HepG2 (cell line): Measurements from ENCODE around the gene ZNF48. TPM values are rescaled to one million over a fixed set of nuclear protein-coding genes. Genes with fewer than 3 reads are reported as not detected.
A peak's percentile ranks its signal among the peaks of the same experiment; 100 is the strongest.

Experiments used
- ATAC-seq: fragments of 200-7000 bp; cut with Tn5 transposase; 3 replicates; pipeline ENCODE4 v1.9.1; 2020; ENCODE audit warnings: mild to moderate bottlenecking, moderate library complexity
- BruUV-seq: library from RNA; stranded (reverse); fragments of 400-500 nt; replicated peaks from 2 replicates; lab custom pipeline; 2021; lab: Mats Ljungman, UMichigan
- CTCF ChIA-PET: fragments of 300-600 bp; formaldehyde crosslinking; extraction: SDS; loops from one replicate; lab custom pipeline; 2021; ENCODE audit warnings: low total read pairs, inconsistent platforms, low intra/inter-chr PET ratio; lab: Yijun Ruan, JAX
- POLR2A ChIA-PET: fragments of 350-600 bp; sonication (Branson Sonifier 250); formaldehyde crosslinking; loops from one replicate; lab custom pipeline; 2020; ENCODE audit warnings: antibody characterized with exemption, inconsistent platforms; lab: Yijun Ruan, JAX
- DNase-seq: peaks from one replicate; pipeline ENCODE4 v3.0.0-alpha.2; 2015; ENCODE audit warnings: low spot score
- FAIRE-seq: peaks from 3 replicates; lab custom pipeline; 2011; peaks lifted over from hg19 to GRCh38; lab: Jason Lieb, UNC
- H2AFZ ChIP-seq: one replicate; pipeline ENCODE4 v1.6.1; 2011; ENCODE audit warnings: low read length, inconsistent platforms
- H3K27ac ChIP-seq: fragments of 300-600 bp; 3 replicates; pipeline ENCODE4 v1.8.0; 2011; ENCODE audit warnings: mixed run types, mild to moderate bottlenecking, mixed read lengths, low read length, inconsistent platforms; ENCODE audit not compliant: insufficient read depth; ENCODE audit errors: extremely low read length
- H3K27me3 ChIP-seq, 2 experiments: fragments of 200-600 bp in 1 of 2; 2 replicates in 1 of 2; 3 replicates in 1 of 2; pipeline versions ENCODE4 v1.6.0 to v1.8.0; 2011; ENCODE audit warnings: low read length in 2 of 2, mild to moderate bottlenecking in 2 of 2, moderate library complexity in 2 of 2, inconsistent platforms in 1 of 2; ENCODE audit not compliant: insufficient read depth in 2 of 2, control insufficient read depth in 1 of 2
- H3K36me3 ChIP-seq, 2 experiments: fragments of 200-600 bp in 1 of 2; replicated peaks in 1 of 2; 2 replicates in 1 of 2; 3 replicates in 1 of 2; pipeline versions ENCODE4 v1.5.1 to v1.8.0; 2011; ENCODE audit warnings: low read length in 2 of 2, inconsistent platforms in 1 of 2; ENCODE audit not compliant: insufficient read depth in 2 of 2, control insufficient read depth in 1 of 2
- H3K4me1 ChIP-seq: 2 replicates; pipeline ENCODE4 v1.5.1; 2012; ENCODE audit warnings: low read length, inconsistent platforms; ENCODE audit not compliant: insufficient read depth
- H3K4me2 ChIP-seq: 2 replicates; pipeline ENCODE4 v1.6.0; 2011; ENCODE audit warnings: low read depth, low read length, inconsistent platforms
- H3K4me3 ChIP-seq, 3 experiments: fragments of 200-600 bp in 1 of 3; sonication (generic), shearing (Covaris generic) in 1 of 3; replicated peaks in 1 of 3; 2 replicates each; pipeline ENCODE4 v1.5.1; 2011 to 2016; ENCODE audit warnings: low read length in 3 of 3, inconsistent platforms in 2 of 3, low read depth in 2 of 3, mild to moderate bottlenecking in 2 of 3, control low read depth in 1 of 3, mixed read lengths in 1 of 3; ENCODE audit not compliant: insufficient read depth in 1 of 3
- H3K79me2 ChIP-seq: one replicate; pipeline ENCODE4 v1.6.1; 2011; ENCODE audit warnings: low read length, inconsistent platforms; ENCODE audit not compliant: insufficient read depth
- H3K9ac ChIP-seq: 2 replicates; pipeline ENCODE4 v1.6.0; 2011; ENCODE audit warnings: mild to moderate bottlenecking, low read depth, low read length, inconsistent platforms; ENCODE audit not compliant: insufficient read depth
- H3K9me3 ChIP-seq: 2 replicates; pipeline ENCODE4 v1.5.1; 2012; ENCODE audit warnings: mild to moderate bottlenecking, low read length
- H4K20me1 ChIP-seq: 2 replicates; pipeline ENCODE4 v1.6.0; 2011; ENCODE audit warnings: inconsistent platforms, mild to moderate bottlenecking, low read length, moderate library complexity; ENCODE audit not compliant: insufficient read depth
- FOXA1 ChIP-seq, 2 experiments: fragments of 450-650 bp in 1 of 2; sonication (generic) in 1 of 2; formaldehyde crosslinking in 1 of 2; IDR thresholded peaks; 2 replicates each; pipeline versions ENCODE4 v1.4.0 to v1.6.1; 2016 to 2020; ENCODE audit warnings: missing genetic modification reagents in 1 of 2
- GLI4 ChIP-seq: sonication (generic); formaldehyde crosslinking; IDR thresholded peaks from 2 replicates; pipeline ENCODE4 v1.5.1; 2020; ENCODE audit warnings: missing genetic modification reagents, mild to moderate bottlenecking, moderate library complexity, borderline replicate concordance
- KDM2A ChIP-seq: sonication (generic); formaldehyde crosslinking; IDR thresholded peaks from 2 replicates; pipeline ENCODE4 v1.4.0; 2020; ENCODE audit warnings: low read depth, missing genetic modification reagents, borderline replicate concordance
- LCORL ChIP-seq, 2 experiments: fragments of 450-650 bp in 1 of 2; sonication (generic) in 1 of 2; formaldehyde crosslinking in 1 of 2; IDR thresholded peaks; 2 replicates each; pipeline versions ENCODE4 v1.5.0 to v1.6.1; 2017 to 2020; ENCODE audit warnings: antibody characterized with exemption in 1 of 2, missing genetic modification reagents in 1 of 2
- NCOA1 ChIP-seq: sonication (generic); formaldehyde crosslinking; IDR thresholded peaks from 2 replicates; pipeline ENCODE4 v1.9.0; 2021; ENCODE audit warnings: missing genetic modification reagents
- NR2F6 ChIP-seq, 2 experiments: IDR thresholded peaks; 2 replicates each; pipeline ENCODE4 v1.6.1; 2016; ENCODE audit warnings: antibody characterized with exemption in 1 of 2, mild to moderate bottlenecking in 1 of 2
- SAP130 ChIP-seq: IDR thresholded peaks from 2 replicates; pipeline ENCODE4 v1.6.1; 2016; ENCODE audit warnings: low read depth
- SOX13 ChIP-seq, 3 experiments: fragments of 450-650 bp in 1 of 3; sonication (generic) in 1 of 3; formaldehyde crosslinking in 1 of 3; IDR thresholded peaks in 2 of 3; conservative IDR thresholded peaks in 1 of 3; 2 replicates each; pipeline versions ENCODE4 v1.5.0 to v1.6.1; 2016 to 2020; ENCODE audit warnings: antibody characterized with exemption in 1 of 3, mild to moderate bottlenecking in 1 of 3, missing compliant biosample characterization in 1 of 3, missing genetic modification reagents in 1 of 3, moderate library complexity in 1 of 3
- ZC3H4 ChIP-seq: sonication (generic); formaldehyde crosslinking; IDR thresholded peaks from 2 replicates; pipeline ENCODE4 v1.4.0; 2020; ENCODE audit warnings: missing genetic modification reagents, borderline replicate concordance
- WGBS: methylation state at CpG from one replicate; pipeline ENCODE4 v1.1.6; 2017; ENCODE audit warnings: low lambda C conversion rate; 5-methylcytosine and 5-hydroxymethylcytosine counted together
- in situ Hi-C: cut with HindIII; loops from 2 replicates; pipeline ENCODE4 v1.10.0; 2017; ENCODE audit warnings: low pct_unique_long_range_greater_than_20kb; ENCODE audit not compliant: extremely low pct_ligation_motif_present
- intact Hi-C: fragments of 100-400 bp; cut with micrococcal nuclease; formaldehyde crosslinking; loops from one replicate; pipeline ENCODE4 v1.10.0; 2022; ENCODE audit not compliant: unreplicated experiment
- polyA plus RNA-seq, 8 experiments: library from polyadenylated mRNA; depleted of rRNA in 3 of 8; stranded (reverse) in 7 of 8; unstranded in 1 of 8; fragments of >200 nt; fragmentation: Illumina TruSeq in 4 of 8; extraction: Trizol in 4 of 8; gene quantifications; 2 replicates each; pipeline versions ENCODE4 v1.2.1 to v1.2.3, GENCODE V29; 2011 to 2016; ENCODE audit warnings: low read depth in 4 of 8, missing spikeins in 1 of 8, mixed read lengths in 1 of 8; ENCODE audit not compliant: insufficient read depth in 1 of 8
- total RNA-seq, 5 experiments: library from RNA; depleted of rRNA; stranded (reverse); fragments of >200 nt; fragmentation: Illumina TruSeq; extraction: Trizol; gene quantifications; 2 replicates each; pipeline ENCODE4 v1.2.3, GENCODE V29; 2016; ENCODE audit warnings: low read depth in 1 of 5
- TF ChIP-seq, protein P1 (sequence below): sonication (generic); formaldehyde crosslinking; IDR thresholded peaks from 2 replicates; pipeline ENCODE4 v1.4.0; 2020; ENCODE audit warnings: missing genetic modification reagents
- TF ChIP-seq, protein P2 (sequence below), 2 experiments: fragments of 450-650 bp in 1 of 2; sonication (generic) in 1 of 2; formaldehyde crosslinking in 1 of 2; IDR thresholded peaks; 2 replicates each; pipeline versions ENCODE4 v1.6.1 to v1.8.0; 2016 to 2022; ENCODE audit warnings: antibody characterized with exemption in 1 of 2, mild to moderate bottlenecking in 1 of 2, missing genetic modification reagents in 1 of 2

Gene ZNF48
- total and polyA plus RNA-seq, 2 of the 13 experiments (the other 11 are each of a cell fraction or from before 2014, with no cell fraction given) = 9.9 to 12.3 TPM

DNA sequence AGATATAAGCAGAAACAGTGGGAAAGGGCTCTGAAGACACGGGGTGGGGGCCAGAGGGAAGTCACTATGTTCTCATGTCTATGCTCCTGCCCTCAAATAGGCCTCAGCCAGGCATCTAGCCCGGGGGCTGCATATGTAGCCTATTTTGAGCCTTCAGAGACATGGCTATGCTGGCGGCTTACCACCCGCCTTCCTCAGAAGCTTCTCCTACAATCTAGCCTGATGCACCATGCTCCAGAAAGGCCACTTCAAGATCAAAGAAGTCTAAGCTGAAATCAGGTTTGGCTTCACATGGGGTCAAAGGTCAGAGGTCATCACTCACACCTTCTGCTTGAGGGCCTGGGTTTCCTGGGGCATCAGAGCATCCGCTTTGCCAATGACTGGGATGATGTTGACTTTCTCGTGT is 14.4 kb upstream of the ZNF48 start:
- no peak overlapping the region for H2AFZ ChIP-seq
- peaks cover 52% of the 10 kb centered on the region for H3K4me1 ChIP-seq
- no peaks in the 10 kb centered on the region for H4K20me1 ChIP-seq
- H3K36me3 ChIP-seq = no peaks in the 10 kb centered on the region
- H3K79me2 ChIP-seq = peaks cover 2% of the 10 kb centered on the region
- no peak overlapping the region for H3K9ac ChIP-seq
- intact Hi-C loops = no loop called here
- no TSS peak for BruUV-seq
- peak overlapping the region; percentile 54 for H3K4me2 ChIP-seq
- ChIA-PET CTCF (no interaction called here), POLR2A (interaction anchor here (1.4 to 2.9 kb wide), 3 partner anchors 10 to 26 kb away, joined by 5 to 14 read pairs (median 9); partner anchors contain the start of genes ZNF48 and ZNF771)
- no peak for ATAC-seq
- 69% methylated on average over 5 of the region's 6 CpGs for WGBS
- no peak for DNase-seq
- in situ Hi-C loops = no loop called here
- no peaks in the 10 kb centered on the region for H3K9me3 ChIP-seq
- FAIRE-seq = no peak
- 0 out of 6 replicates have a peak overlapping the region, but pooled peaks of 1 of the 3 experiments have one; percentile 27 for H3K4me3 ChIP-seq
- H3K27ac ChIP-seq = no peak overlapping the region
- no peaks in the 10 kb centered on the region for H3K27me3 ChIP-seq
- TF ChIP-seq SAP130 (0 out of 2 replicates have a peak, but pooled peaks have one; percentile 5), GLI4 (CRISPR knock-in tag) (no peak), LCORL (IDR thresholded peaks at IDR 0.05) (no peak), LCORL (CRISPR knock-in tag; IDR thresholded peaks at IDR 0.05) (0 out of 2 replicates have a peak, but pooled peaks have one; percentile 22), NR2F6 (IDR thresholded peaks at IDR 0.05) (no peak; the same call in 1 of the 2 replicates), NR2F6 (CRISPR knock-in tag; IDR thresholded peaks at IDR 0.05) (peak; percentile 67; the same call in 1 of the 2 replicates), FOXA1 (IDR thresholded peaks at IDR 0.05) (no peak), FOXA1 (CRISPR knock-in tag; IDR thresholded peaks at IDR 0.05) (0 out of 2 replicates have a peak, but pooled peaks have one; percentile 5), KDM2A (CRISPR knock-in tag) (peak; percentile 27; the same call in 1 of the 2 replicates), NCOA1 (CRISPR knock-in tag) (0 out of 2 replicates have a peak, but pooled peaks have one; percentile 53), ZC3H4 (CRISPR knock-in tag) (0 out of 2 replicates have a peak, but pooled peaks have one; percentile 44), SOX13 (IDR thresholded peaks at IDR 0.05) (no peak), SOX13 (CRISPR knock-in tag; conservative IDR thresholded peaks at IDR 0.05 in 1 of 2, IDR thresholded peaks at IDR 0.05 in 1 of 2) (0 out of 4 replicates have a peak, but pooled peaks of 1 of the 2 experiments have one; percentile 8)
- TF ChIP-seq, protein P1, sequence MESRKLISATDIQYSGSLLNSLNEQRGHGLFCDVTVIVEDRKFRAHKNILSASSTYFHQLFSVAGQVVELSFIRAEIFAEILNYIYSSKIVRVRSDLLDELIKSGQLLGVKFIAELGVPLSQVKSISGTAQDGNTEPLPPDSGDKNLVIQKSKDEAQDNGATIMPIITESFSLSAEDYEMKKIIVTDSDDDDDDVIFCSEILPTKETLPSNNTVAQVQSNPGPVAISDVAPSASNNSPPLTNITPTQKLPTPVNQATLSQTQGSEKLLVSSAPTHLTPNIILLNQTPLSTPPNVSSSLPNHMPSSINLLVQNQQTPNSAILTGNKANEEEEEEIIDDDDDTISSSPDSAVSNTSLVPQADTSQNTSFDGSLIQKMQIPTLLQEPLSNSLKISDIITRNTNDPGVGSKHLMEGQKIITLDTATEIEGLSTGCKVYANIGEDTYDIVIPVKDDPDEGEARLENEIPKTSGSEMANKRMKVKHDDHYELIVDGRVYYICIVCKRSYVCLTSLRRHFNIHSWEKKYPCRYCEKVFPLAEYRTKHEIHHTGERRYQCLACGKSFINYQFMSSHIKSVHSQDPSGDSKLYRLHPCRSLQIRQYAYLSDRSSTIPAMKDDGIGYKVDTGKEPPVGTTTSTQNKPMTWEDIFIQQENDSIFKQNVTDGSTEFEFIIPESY (CRISPR knock-in tag) = peak; percentile 40; the same call in 1 of the 2 replicates
- TF ChIP-seq, protein P2, sequence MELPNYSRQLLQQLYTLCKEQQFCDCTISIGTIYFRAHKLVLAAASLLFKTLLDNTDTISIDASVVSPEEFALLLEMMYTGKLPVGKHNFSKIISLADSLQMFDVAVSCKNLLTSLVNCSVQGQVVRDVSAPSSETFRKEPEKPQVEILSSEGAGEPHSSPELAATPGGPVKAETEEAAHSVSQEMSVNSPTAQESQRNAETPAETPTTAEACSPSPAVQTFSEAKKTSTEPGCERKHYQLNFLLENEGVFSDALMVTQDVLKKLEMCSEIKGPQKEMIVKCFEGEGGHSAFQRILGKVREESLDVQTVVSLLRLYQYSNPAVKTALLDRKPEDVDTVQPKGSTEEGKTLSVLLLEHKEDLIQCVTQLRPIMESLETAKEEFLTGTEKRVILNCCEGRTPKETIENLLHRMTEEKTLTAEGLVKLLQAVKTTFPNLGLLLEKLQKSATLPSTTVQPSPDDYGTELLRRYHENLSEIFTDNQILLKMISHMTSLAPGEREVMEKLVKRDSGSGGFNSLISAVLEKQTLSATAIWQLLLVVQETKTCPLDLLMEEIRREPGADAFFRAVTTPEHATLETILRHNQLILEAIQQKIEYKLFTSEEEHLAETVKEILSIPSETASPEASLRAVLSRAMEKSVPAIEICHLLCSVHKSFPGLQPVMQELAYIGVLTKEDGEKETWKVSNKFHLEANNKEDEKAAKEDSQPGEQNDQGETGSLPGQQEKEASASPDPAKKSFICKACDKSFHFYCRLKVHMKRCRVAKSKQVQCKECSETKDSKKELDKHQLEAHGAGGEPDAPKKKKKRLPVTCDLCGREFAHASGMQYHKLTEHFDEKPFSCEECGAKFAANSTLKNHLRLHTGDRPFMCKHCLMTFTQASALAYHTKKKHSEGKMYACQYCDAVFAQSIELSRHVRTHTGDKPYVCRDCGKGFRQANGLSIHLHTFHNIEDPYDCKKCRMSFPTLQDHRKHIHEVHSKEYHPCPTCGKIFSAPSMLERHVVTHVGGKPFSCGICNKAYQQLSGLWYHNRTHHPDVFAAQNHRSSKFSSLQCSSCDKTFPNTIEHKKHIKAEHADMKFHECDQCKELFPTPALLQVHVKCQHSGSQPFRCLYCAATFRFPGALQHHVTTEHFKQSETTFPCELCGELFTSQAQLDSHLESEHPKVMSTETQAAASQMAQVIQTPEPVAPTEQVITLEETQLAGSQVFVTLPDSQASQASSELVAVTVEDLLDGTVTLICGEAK (IDR thresholded peaks at IDR 0.05) = no peak
- TF ChIP-seq, protein P2 (CRISPR knock-in tag; IDR thresholded peaks at IDR 0.05) = no peak
